Peyer's patch (tissue), 4 donors: ENCODE data around the gene CDK9.

Source experiments
- POLR2A ChIP-seq, 2 donors: fragments of 450-650 bp; IDR thresholded peaks; one replicate each; pipeline ENCODE4 v1.5.1; 2017; ENCODE audit warnings: antibody characterized with exemption in 2 of 2, mild to moderate bottlenecking in 2 of 2, moderate library complexity in 2 of 2
- TF ChIP-seq, protein P1 (sequence below), 6 experiments: fragments of 450-650 bp in 4 of 6; fragments of 200-600 bp in 2 of 6; sonication (generic) in 1 of 6; IDR thresholded peaks; one replicate each; pipeline ENCODE4 v1.5.1; 2017 to 2019; ENCODE audit warnings: antibody characterized with exemption in 6 of 6, mild to moderate bottlenecking in 3 of 6, moderate library complexity in 1 of 6

DNA sequence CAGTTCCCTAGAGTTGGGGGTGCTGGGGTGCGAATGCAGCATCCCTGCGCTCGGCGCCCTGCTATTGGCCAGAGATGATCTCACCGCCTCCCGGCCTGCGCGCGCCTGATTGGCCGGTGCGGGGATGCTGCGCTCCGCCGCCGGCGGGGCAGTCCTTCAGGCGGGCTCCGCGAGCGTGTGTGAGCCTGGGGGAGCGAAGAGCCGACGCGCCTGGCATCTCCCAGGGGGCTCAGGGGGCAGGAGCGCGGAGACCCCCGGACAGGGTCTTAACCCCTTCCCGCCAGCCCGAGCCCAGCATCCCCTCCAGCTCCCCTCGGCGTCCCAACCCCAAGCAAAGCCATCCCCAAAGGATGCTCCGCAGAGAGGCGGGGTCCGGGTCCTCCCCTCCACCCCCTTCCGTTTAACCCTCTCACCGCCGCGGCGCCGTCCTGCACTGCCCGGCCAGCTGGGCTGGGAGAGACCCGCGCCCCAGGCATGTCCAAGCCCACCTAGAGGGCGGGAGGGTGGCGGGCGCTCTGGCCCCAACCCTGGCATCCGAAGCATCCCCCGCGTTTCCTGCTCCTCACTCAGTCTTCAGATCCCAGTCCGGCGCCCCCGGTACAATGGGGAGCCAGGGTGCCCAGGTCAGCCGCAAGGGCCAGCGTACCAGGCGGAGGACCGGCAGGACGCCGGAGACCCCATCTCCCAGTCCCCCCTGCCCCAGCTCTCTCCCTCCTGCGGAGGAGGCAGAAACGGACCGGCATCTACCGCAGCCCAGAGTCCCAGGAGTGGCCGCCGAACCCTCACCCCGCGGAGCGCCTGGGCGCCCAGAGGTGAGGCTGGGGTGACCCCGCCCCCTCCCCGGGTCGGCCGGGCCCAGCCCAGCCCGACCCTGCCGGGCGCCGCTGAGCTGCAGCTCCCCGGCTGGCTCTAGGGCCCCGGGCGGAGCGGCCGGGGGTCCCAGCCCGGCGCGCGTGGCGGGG is 31.5 kb upstream of the CDK9 start:
- TF ChIP-seq, protein P1, sequence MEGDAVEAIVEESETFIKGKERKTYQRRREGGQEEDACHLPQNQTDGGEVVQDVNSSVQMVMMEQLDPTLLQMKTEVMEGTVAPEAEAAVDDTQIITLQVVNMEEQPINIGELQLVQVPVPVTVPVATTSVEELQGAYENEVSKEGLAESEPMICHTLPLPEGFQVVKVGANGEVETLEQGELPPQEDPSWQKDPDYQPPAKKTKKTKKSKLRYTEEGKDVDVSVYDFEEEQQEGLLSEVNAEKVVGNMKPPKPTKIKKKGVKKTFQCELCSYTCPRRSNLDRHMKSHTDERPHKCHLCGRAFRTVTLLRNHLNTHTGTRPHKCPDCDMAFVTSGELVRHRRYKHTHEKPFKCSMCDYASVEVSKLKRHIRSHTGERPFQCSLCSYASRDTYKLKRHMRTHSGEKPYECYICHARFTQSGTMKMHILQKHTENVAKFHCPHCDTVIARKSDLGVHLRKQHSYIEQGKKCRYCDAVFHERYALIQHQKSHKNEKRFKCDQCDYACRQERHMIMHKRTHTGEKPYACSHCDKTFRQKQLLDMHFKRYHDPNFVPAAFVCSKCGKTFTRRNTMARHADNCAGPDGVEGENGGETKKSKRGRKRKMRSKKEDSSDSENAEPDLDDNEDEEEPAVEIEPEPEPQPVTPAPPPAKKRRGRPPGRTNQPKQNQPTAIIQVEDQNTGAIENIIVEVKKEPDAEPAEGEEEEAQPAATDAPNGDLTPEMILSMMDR (IDR thresholded peaks at IDR 0.05), result no peak
- no peak for TF ChIP-seq POLR2A (IDR thresholded peaks at IDR 0.05)
